ENCODE measurements around the gene MXI1. TPM values are rescaled to one million over a fixed set of nuclear protein-coding genes. Genes with fewer than 3 reads are reported as not detected.

MXI1 gene
- total RNA-seq, 5 donors from 2014 or later (not counting 1 experiment from before 2014, with no cell fraction given) = 40.2 to 54.1 (median 44.4) TPM

DNA sequence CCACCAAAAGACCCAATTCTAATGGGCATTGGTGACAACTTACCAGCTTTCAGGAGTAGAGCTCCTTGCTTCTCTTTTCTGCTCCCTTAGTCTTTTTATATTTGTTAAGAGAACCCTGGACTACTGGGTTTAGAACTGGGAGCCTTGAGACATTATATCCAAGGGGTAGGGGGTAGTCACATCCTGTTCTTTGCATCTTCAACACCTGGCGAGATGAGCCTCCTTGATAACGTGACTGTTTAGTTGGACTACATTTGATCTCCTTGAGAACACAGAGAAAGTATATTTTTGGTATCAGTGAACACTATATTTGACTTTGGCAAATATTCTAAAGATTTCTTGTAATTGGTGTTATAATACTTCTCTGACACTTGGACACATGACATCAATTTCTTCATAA lies 106.3 kb downstream of the MXI1 start:
- Histone ChIP-seq H3K4me3 (ENCODE audit: control insufficient read depth in 1 of 2, extremely low read depth in 1 of 2, low read length in 1 of 2) (no peak overlapping the region), H3K27me3 (replicated peaks in 1 of 2; ENCODE audit: control insufficient read depth in 2 of 2, extremely low read depth in 1 of 2, insufficient read depth in 2 of 2, low read length in 1 of 2) (peaks cover 0 to 4% of the 10 kb centered on the region in 2 experiments), H3K4me1 (ENCODE audit: control insufficient read depth in 1 of 2, extremely low read depth in 1 of 2, insufficient read depth in 2 of 2, low read length in 2 of 2) (no peaks in the 10 kb centered on the region), H3K27ac (ENCODE audit: low read length) (no peak overlapping the region), H3K36me3 (ENCODE audit: control insufficient read depth in 2 of 2, extremely low read depth in 1 of 2, insufficient read depth in 1 of 2, low read length in 1 of 2) (no peaks in the 10 kb centered on the region), H3K9me3 (no peaks in the 10 kb centered on the region)
- 100% methylated on average over 1 of the region's 2 CpGs for WGBS (ENCODE audit: insufficient coverage)
- DNase-seq (no peak), ATAC-seq (replicated peaks in 1 of 4) (no peak)
- H3K27ac Mint-ChIP-seq = no peak overlapping the region
- peaks cover 0 to 8% (median 8%) of the 10 kb centered on the region in 3 donors for H3K4me1 Mint-ChIP-seq
- H3K36me3 Mint-ChIP-seq = no peaks in the 10 kb centered on the region
- H3K27me3 Mint-ChIP-seq = no peaks in the 10 kb centered on the region
- POLR2A ChIA-PET = no interaction called here
- H3K9me3 Mint-ChIP-seq = no peaks in the 10 kb centered on the region
- CTCF ChIA-PET = interaction anchor here (1.0 to 1.1 kb wide), 2 partner anchors 8 to 287 kb away, joined by 3 to 4 read pairs; no protein-coding TSS in a partner anchor
- H3K4me3 Mint-ChIP-seq = no peak overlapping the region

DNA sequence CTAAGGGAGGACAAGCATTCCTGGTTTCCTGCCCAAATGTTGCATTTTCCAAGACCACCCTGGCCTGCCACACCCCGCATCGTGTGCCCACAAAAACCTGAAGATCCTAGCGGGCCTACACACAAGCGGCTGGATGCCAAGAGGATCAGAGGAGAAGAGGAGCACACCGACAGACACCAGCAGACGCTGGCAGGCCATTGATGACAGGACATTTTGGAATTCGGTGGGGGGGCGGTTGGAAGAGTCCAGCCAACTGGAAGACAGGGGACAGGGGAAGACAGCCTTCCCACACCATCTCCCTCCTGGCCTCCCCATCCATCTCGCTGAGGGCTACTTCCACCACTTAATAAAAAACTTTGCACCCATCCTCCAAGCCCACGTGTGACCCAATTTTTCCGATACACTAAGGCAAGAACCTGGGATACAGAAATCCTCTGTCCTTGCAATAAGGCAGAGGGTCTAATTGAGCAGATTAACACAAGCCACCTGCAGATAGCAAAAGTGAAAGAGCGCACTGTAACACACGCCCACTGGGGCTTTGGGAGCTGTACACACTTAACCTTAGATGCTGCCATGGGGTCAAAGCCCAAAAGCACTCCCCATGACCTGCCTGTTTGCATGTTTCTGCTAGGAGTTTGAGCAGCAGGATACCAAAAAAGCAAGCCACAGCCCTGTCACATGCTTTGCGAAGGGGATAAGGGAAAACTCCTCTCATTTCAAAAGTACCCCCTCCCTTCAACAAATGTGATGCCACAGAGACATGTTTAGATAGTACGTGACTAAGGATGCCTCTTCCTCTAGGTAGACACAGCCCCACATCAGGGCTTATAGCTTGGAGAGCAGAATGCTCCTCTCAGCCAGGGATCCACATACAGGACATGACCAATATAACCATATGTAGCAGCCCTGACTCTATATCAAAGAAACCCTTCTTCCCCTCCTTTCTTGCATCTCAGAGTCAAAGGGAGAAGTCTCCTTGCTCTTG lies 110.8 kb downstream of the MXI1 start:
- Histone ChIP-seq H3K36me3 (ENCODE audit: control insufficient read depth in 2 of 2, extremely low read depth in 1 of 2, insufficient read depth in 1 of 2, low read length in 1 of 2) (no peaks in the 10 kb centered on the region), H3K9me3 (no peaks in the 10 kb centered on the region), H3K27ac (ENCODE audit: low read length) (no peak overlapping the region), H3K27me3 (replicated peaks in 1 of 2; ENCODE audit: control insufficient read depth in 2 of 2, extremely low read depth in 1 of 2, insufficient read depth in 2 of 2, low read length in 1 of 2) (peaks cover 0 to 4% of the 10 kb centered on the region in 2 experiments), H3K4me3 (ENCODE audit: control insufficient read depth in 1 of 2, extremely low read depth in 1 of 2, low read length in 1 of 2) (no peak overlapping the region), H3K4me1 (ENCODE audit: control insufficient read depth in 1 of 2, extremely low read depth in 1 of 2, insufficient read depth in 2 of 2, low read length in 2 of 2) (no peaks in the 10 kb centered on the region)
- 90% methylated on average over 12 of the region's 15 CpGs for WGBS (ENCODE audit: insufficient coverage)
- Mint-ChIP-seq H3K4me1 (peaks cover 0 to 2% (median 0%) of the 10 kb centered on the region in 3 donors), H3K9me3 (peaks cover 4 to 13% (median 6%) of the 10 kb centered on the region in 3 donors), H3K36me3 (peaks cover 3% of the 10 kb centered on the region), H3K27me3 (no peaks in the 10 kb centered on the region), H3K4me3 (no peak overlapping the region), H3K27ac (no peak overlapping the region)
- POLR2A ChIA-PET = interaction anchor here in 1 of 2 donors (0.6 kb wide), 1 partner anchor 127 kb away, joined by 3 read pairs; no protein-coding TSS in a partner anchor
- ATAC-seq (replicated peaks in 1 of 4) = no peak
- no peak for DNase-seq
- CTCF ChIA-PET = interaction anchor here in 1 of 2 donors (0.6 kb wide), 1 partner anchor 405 kb away, joined by 3 read pairs; no protein-coding TSS in a partner anchor

DNA sequence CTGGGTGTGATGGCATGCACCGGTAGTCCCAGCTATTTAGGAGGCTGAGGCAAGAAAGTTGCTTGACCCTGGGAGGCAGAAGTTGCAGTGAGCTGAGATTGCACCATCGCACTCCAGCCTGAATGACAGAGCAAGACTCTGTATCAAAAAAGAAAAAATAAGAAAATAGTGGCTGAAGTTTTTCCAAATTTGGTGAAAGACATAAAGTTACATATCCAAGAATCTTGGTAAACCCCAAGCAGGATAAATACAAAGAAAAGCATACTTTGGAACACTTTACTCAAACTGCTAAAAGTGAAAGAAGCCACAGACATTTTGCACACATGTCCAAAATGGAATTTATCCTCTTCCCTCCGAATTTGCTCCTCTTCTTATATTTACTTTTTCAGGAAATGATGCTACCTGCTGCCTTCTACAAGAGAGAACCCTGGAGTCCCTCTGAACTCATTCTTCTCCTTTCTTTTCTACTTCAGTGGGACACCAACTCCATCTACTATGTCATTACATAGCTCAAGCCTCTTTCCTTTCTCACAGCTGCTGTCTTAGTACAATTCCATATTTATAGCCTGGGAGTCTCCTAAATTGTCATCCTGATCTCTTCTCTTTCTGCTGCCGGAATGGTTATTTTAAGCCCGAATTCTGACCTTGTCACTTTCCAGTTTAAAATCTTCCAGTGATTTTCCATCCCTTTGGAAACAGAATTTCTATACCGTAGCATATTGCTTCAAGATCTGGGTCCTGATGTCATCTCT lies 114.6 kb downstream of the MXI1 start:
- peaks cover 0 to 8% (median 3%) of the 10 kb centered on the region in 3 donors for H3K4me1 Mint-ChIP-seq
- no peak overlapping the region for H3K27ac ChIP-seq (ENCODE audit: low read length)
- POLR2A ChIA-PET = no interaction called here
- H3K27me3 Mint-ChIP-seq = no peaks in the 10 kb centered on the region
- H3K4me1 ChIP-seq (ENCODE audit: control insufficient read depth in 1 of 2, extremely low read depth in 1 of 2, insufficient read depth in 2 of 2, low read length in 2 of 2) = no peaks in the 10 kb centered on the region
- no peaks in the 10 kb centered on the region for H3K36me3 ChIP-seq (ENCODE audit: control insufficient read depth in 2 of 2, extremely low read depth in 1 of 2, insufficient read depth in 1 of 2, low read length in 1 of 2)
- CTCF ChIA-PET = interaction anchor here (0.5 to 0.6 kb wide), 2 partner anchors 132 to 161 kb away, joined by 4 read pairs; no protein-coding TSS in a partner anchor
- no peak overlapping the region for H3K27ac Mint-ChIP-seq
- WGBS (ENCODE audit: insufficient coverage) = 79% methylated on average over 4 of the region's 6 CpGs
- ATAC-seq (replicated peaks in 1 of 4) = no peak
- peaks cover 4 to 13% (median 6%) of the 10 kb centered on the region in 3 donors for H3K9me3 Mint-ChIP-seq
- H3K27me3 ChIP-seq (replicated peaks in 1 of 2; ENCODE audit: control insufficient read depth in 2 of 2, extremely low read depth in 1 of 2, insufficient read depth in 2 of 2, low read length in 1 of 2) = peaks cover 0 to 8% of the 10 kb centered on the region in 2 experiments
- peaks cover 3% of the 10 kb centered on the region for H3K36me3 Mint-ChIP-seq
- no peak overlapping the region for H3K4me3 Mint-ChIP-seq
- no peak for DNase-seq
- H3K9me3 ChIP-seq = no peaks in the 10 kb centered on the region
- H3K4me3 ChIP-seq (ENCODE audit: control insufficient read depth in 1 of 2, extremely low read depth in 1 of 2, low read length in 1 of 2) = no peak overlapping the region

DNA sequence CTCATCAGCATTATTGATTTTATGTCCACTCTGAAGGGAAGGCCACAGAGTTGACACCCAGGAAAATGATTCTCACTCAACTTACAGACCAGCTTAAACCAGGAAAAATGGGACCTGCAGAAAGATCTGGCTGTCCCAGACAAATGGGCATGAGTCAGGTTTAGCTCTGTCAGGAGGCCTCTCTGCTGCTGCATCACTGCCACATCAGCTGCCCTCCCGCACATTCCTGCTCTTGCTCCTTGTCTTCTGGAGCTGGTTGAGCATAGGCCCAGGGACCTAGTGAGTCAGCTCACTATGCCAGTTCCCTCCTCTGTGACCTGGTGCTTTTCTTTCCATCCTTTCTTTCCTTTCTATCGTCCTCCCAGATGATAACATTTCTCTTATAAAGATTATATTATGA lies 116.1 kb downstream of the MXI1 start:
- ChIA-PET POLR2A (no interaction called here), CTCF (interaction anchor here in 1 of 2 donors (0.6 kb wide), 1 partner anchor 145 kb away, joined by 3 read pairs; no protein-coding TSS in a partner anchor)
- 100% methylated on average over 1 of the region's 2 CpGs for whole genome bisulfite sequencing (ENCODE audit: insufficient coverage)
- H3K9me3 ChIP-seq = no peaks in the 10 kb centered on the region
- no peak for ATAC-seq (replicated peaks in 1 of 4)
- H3K4me3 Mint-ChIP-seq = no peak overlapping the region
- H3K36me3 ChIP-seq (ENCODE audit: control insufficient read depth in 2 of 2, extremely low read depth in 1 of 2, insufficient read depth in 1 of 2, low read length in 1 of 2) = no peaks in the 10 kb centered on the region
- no peak overlapping the region for H3K27ac Mint-ChIP-seq
- H3K9me3 Mint-ChIP-seq = peaks cover 4 to 13% (median 6%) of the 10 kb centered on the region in 3 donors
- H3K36me3 Mint-ChIP-seq = peaks cover 5% of the 10 kb centered on the region
- no peaks in the 10 kb centered on the region for H3K4me1 ChIP-seq (ENCODE audit: control insufficient read depth in 1 of 2, extremely low read depth in 1 of 2, insufficient read depth in 2 of 2, low read length in 2 of 2)
- H3K27me3 Mint-ChIP-seq = peaks cover 0 to 1% of the 10 kb centered on the region in 2 donors
- no peak overlapping the region for H3K27ac ChIP-seq (ENCODE audit: low read length)
- H3K4me1 Mint-ChIP-seq = peaks cover 0 to 8% (median 3%) of the 10 kb centered on the region in 3 donors
- no peak for DNase-seq
- no peak overlapping the region for H3K4me3 ChIP-seq (ENCODE audit: control insufficient read depth in 1 of 2, extremely low read depth in 1 of 2, low read length in 1 of 2)
- peaks cover 0 to 3% of the 10 kb centered on the region in 2 experiments for H3K27me3 ChIP-seq (replicated peaks in 1 of 2; ENCODE audit: control insufficient read depth in 2 of 2, extremely low read depth in 1 of 2, insufficient read depth in 2 of 2, low read length in 1 of 2)

DNA sequence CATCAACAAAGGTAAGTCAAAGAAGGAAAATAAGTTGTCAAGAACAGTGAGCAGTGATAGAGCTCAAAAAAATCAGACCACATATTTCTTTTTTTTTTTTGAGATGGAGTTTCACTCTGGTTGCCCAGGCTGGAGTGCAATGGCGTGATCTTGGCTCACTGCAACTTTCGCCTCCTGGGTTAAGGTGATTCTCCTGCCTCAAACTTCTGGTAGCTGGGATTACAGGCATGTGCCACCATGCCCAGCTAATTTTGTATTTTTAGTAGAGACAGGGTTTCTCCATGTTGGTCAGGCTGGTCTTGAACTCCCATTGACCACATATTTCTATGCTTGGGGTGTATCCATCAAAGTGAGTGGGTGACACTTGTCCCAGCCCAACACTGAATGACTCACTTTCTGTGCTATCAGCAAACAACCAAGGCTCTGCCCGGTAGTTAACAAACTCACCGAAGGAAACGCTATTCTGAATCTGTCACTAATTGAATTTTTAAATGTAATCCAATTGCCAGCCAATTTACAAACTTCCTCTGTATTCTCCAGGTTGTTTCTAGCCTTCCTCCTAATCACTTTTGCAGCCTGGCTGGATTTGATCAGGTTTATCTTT lies 116.9 kb downstream of the MXI1 start:
- POLR2A ChIA-PET = interaction anchor here in 1 of 2 donors (0.6 kb wide), 1 partner anchor 195 kb away, joined by 3 read pairs; no protein-coding TSS in a partner anchor
- CTCF ChIA-PET = interaction anchor here in 1 of 2 donors (0.6 kb wide), 1 partner anchor 144 kb away, joined by 3 read pairs; no protein-coding TSS in a partner anchor
- H3K27ac Mint-ChIP-seq = no peak overlapping the region
- H3K4me1 ChIP-seq (ENCODE audit: control insufficient read depth in 1 of 2, extremely low read depth in 1 of 2, insufficient read depth in 2 of 2, low read length in 2 of 2) = no peaks in the 10 kb centered on the region
- peaks cover 0 to 8% (median 3%) of the 10 kb centered on the region in 3 donors for H3K4me1 Mint-ChIP-seq
- ATAC-seq (replicated peaks in 1 of 4) (no peak), DNase-seq (no peak)
- peaks cover 4 to 14% (median 6%) of the 10 kb centered on the region in 3 donors for H3K9me3 Mint-ChIP-seq
- no peak overlapping the region for H3K27ac ChIP-seq (ENCODE audit: low read length)
- H3K4me3 Mint-ChIP-seq = no peak overlapping the region
- H3K27me3 ChIP-seq (replicated peaks in 1 of 2; ENCODE audit: control insufficient read depth in 2 of 2, extremely low read depth in 1 of 2, insufficient read depth in 2 of 2, low read length in 1 of 2) = peaks cover 0 to 3% of the 10 kb centered on the region in 2 experiments
- H3K4me3 ChIP-seq (ENCODE audit: control insufficient read depth in 1 of 2, extremely low read depth in 1 of 2, low read length in 1 of 2) = no peak overlapping the region
- H3K36me3 Mint-ChIP-seq = peaks cover 8% of the 10 kb centered on the region
- H3K36me3 ChIP-seq (ENCODE audit: control insufficient read depth in 2 of 2, extremely low read depth in 1 of 2, insufficient read depth in 1 of 2, low read length in 1 of 2) = no peaks in the 10 kb centered on the region
- WGBS (ENCODE audit: insufficient coverage) = no CpG with 5 or more reads among the region's 5 CpGs
- H3K9me3 ChIP-seq = no peaks in the 10 kb centered on the region
- H3K27me3 Mint-ChIP-seq = peaks cover 0 to 1% of the 10 kb centered on the region in 2 donors
